ENCODE results near the gene CEP350. TPM values are rescaled to one million over a fixed set of nuclear protein-coding genes. Genes with fewer than 3 reads are reported as not detected.

The CEP350 gene
- polyA plus RNA-seq, 1 of the 3 experiments (the other 2 are of a cell fraction) = 2.9 TPM

- TF ChIP-seq, protein P1, sequence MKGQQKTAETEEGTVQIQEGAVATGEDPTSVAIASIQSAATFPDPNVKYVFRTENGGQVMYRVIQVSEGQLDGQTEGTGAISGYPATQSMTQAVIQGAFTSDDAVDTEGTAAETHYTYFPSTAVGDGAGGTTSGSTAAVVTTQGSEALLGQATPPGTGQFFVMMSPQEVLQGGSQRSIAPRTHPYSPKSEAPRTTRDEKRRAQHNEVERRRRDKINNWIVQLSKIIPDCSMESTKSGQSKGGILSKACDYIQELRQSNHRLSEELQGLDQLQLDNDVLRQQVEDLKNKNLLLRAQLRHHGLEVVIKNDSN (IDR thresholded peaks at IDR 0.05; ENCODE audit: borderline replicate concordance, low read depth) = no peak
- TF ChIP-seq FOXJ3 (CRISPR knock-in tag; IDR thresholded peaks at IDR 0.05) (no peak), CTCF (IDR thresholded peaks at IDR 0.05) (no peak)
These were observed 33.1 kb upstream of the CEP350 start (continued) for GRCh38 chr1:179921472-179921871.

DNA sequence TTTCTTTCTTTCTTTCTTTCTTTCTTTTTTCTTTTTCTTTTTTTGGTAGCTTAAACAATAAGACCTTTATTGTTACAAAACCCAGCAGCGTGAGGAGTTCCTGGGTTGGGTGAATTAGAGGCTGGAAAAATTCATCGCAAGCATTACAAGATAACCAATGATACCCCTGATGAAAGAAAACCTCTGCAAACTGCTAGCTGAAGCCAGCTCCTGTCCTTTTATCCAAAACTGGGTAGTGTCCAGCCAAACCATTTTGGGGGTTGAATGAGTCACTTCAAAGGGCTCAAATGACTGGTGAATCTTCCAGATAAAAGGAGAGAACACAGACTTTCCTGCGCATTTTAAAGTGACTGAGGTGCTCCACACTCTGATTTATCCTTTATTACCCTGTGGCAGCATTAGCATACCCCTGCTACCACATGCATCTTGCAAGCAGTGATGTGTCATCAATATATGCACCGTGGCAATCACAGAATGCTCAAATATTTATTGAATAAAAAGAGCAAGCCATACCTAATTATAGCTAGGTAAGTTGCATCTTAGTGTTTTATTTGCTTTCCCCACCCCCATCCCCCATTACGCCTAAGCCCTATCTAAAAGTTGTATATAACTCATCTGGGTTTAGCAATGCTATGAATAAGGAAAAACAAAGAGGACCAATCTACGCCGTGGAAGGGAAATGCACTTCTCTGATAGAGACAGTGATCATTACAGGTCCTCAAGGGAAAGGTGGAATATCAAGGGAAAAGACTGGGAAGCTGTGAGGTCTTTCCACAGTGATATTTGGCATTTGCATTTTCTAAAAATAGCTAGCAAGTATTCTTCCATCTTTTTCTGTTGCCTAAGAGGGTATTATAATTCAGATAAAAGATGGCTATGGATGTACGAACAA, 32.4 kb upstream of the CEP350 start:
- Histone ChIP-seq H3F3A (replicated peaks; ENCODE audit: insufficient read depth) (peaks cover 5% of the 10 kb centered on the region), H3K4me1 (ENCODE audit: control insufficient read depth in 1 of 2, insufficient read depth in 2 of 2, low read depth in 1 of 2, low read length in 1 of 2) (no peaks in the 10 kb centered on the region; a peak in 2 of 4 replicates), H3K9me2 (no peaks in the 10 kb centered on the region), H3K27me3 (ENCODE audit: insufficient read depth) (no peaks in the 10 kb centered on the region), H3K4me2 (no peak overlapping the region), H3K27ac (ENCODE audit: low read depth in 2 of 2, low read length in 1 of 2) (no peak overlapping the region), H2AFZ (ENCODE audit: low read depth) (no peak overlapping the region), H3K4me3 (ENCODE audit: low read depth in 2 of 2, low read length in 1 of 2) (no peak overlapping the region), H3K79me2 (ENCODE audit: insufficient read depth) (no peaks in the 10 kb centered on the region), H4K20me1 (ENCODE audit: insufficient read depth) (no peaks in the 10 kb centered on the region), H3K9ac (no peak overlapping the region), H3K36me3 (replicated peaks in 1 of 2; ENCODE audit: control insufficient read depth in 1 of 2, insufficient read depth in 2 of 2, low read length in 1 of 2) (peaks cover 30 to 37% of the 10 kb centered on the region in 2 experiments), H3K9me3 (no peaks in the 10 kb centered on the region)
- ChIA-PET POLR2A (no interaction called here), CTCF (interaction anchor here (0.7 to 2.0 kb wide), 4 partner anchors 39 to 258 kb away, joined by 3 to 5 read pairs (median 3); no protein-coding TSS in a partner anchor)
- 94% methylated on average over 8 of the region's 8 CpGs for WGBS (ENCODE audit: low lambda C conversion rate)
- TF ChIP-seq EP300 (IDR thresholded peaks at IDR 0.05; ENCODE audit: borderline replicate concordance in 1 of 2, low read depth in 1 of 2, low read length in 1 of 2) = no peak
- no peak for TF ChIP-seq TAF1 (IDR thresholded peaks at IDR 0.05; ENCODE audit: borderline replicate concordance, low read depth, low read length)
- no peak for TF ChIP-seq TEAD4 (IDR thresholded peaks at IDR 0.05; ENCODE audit: borderline replicate concordance, insufficient read depth)
- no peak for TF ChIP-seq MEF2A (IDR thresholded peaks at IDR 0.05; ENCODE audit: borderline replicate concordance, low read depth)
- TF ChIP-seq, protein P1 (IDR thresholded peaks at IDR 0.05; ENCODE audit: borderline replicate concordance, low read depth) = no peak
- TF ChIP-seq, protein P2, sequence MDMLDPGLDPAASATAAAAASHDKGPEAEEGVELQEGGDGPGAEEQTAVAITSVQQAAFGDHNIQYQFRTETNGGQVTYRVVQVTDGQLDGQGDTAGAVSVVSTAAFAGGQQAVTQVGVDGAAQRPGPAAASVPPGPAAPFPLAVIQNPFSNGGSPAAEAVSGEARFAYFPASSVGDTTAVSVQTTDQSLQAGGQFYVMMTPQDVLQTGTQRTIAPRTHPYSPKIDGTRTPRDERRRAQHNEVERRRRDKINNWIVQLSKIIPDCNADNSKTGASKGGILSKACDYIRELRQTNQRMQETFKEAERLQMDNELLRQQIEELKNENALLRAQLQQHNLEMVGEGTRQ (IDR thresholded peaks at IDR 0.05; ENCODE audit: borderline replicate concordance, low read depth, low read length) = no peak
- no peak for TF ChIP-seq MXI1 (IDR thresholded peaks at IDR 0.05; ENCODE audit: low read depth, low read length)
- no peak for TF ChIP-seq FOSL2 (IDR thresholded peaks at IDR 0.05; ENCODE audit: borderline replicate concordance, low read depth)
- TF ChIP-seq EZH2phosphoT487 (IDR thresholded peaks at IDR 0.05; ENCODE audit: borderline replicate concordance, low read depth) = no peak
- no peak for TF ChIP-seq NFIC (IDR thresholded peaks at IDR 0.05; ENCODE audit: borderline replicate concordance)
- no peak for TF ChIP-seq NRF1 (IDR thresholded peaks at IDR 0.05; ENCODE audit: low read depth, low read length)
- TF ChIP-seq CHD2 (IDR thresholded peaks at IDR 0.05; ENCODE audit: low read length, partially characterized antibody) = no peak
- no peak for TF ChIP-seq RCOR1 (IDR thresholded peaks at IDR 0.05; ENCODE audit: low read length)
- no peak for TF ChIP-seq YY1 (IDR thresholded peaks at IDR 0.05; ENCODE audit: low read depth)
- no peak for TF ChIP-seq FOXJ3 (CRISPR knock-in tag; IDR thresholded peaks at IDR 0.05)
- TF ChIP-seq RFX5 (IDR thresholded peaks at IDR 0.05; ENCODE audit: low read length) = no peak
- DNase-seq = no peak

Measured in SK-N-SH (cell line).